Stimulated activated CD8-positive, alpha-beta memory T cell treated with anti-CD3 and anti-CD28 coated beads, Interleukin-7, amount 100 ng/mL, for 24 hours (primary cell): ENCODE results near the gene EEF1AKMT3.

Experiments
- DNase-seq: peaks from one replicate; pipeline ENCODE4 v3.0.0-alpha.2; 2020; ENCODE audit warnings: low read depth

The EEF1AKMT3 gene

DNA sequence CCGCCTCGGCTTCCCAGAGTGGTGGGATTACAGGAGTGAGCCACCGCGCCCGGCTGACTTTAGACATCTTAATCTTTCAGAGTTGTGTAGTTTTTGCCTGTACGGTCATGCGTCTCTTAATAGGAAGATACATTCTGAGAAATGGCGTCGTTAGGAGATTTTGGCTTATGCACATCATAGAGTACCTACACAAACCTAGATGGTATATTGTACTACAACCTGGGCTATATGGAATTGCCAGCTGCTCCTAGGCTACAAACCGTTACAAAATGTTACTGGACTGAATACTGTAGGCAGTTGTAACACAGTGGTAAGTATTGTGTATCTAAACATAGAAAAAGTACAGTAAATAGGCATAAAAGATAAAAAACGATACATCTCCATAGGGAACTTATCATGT lies 11.4 kb downstream of the EEF1AKMT3 start:
- no peak for DNase-seq

DNA sequence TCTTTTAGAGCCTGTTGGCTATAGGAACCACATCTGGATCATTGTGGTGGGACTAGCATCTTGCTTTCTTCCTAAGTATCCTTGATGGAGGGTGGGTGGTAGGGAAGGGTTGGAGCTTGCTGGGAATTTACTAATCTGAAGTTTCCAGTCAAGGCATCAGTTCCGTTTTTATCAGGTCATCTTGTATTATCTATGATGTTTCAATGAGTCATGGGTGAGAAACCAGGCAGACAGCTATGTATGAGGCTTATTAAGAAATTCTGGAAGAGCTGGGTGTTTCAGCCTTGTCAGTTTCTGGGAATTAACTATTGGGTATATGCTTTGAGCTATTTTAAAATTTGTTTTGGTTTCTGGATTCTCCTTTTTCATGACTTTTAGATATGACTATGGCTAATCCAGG lies 21.5 kb downstream of the EEF1AKMT3 start:
- DNase-seq, result no peak

DNA sequence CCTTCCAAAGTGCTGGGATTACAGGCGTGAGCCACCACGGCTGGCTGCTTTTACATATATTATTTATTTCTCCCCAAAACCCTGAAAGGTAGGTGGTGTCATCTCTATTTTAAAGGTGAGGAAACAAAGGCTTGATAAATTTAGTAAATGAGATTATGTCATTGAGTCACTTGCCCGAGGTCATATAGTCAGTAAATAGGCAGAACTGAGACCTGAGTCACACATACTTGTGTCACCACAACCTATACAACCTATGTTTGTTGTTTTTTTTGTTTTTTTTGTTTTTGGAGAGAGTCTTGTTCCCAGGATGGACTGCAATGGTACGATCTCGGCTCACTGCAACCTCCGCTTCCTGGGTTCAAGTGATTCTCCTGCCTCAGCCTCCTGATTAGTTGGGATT lies 22.9 kb downstream of the EEF1AKMT3 start:
- no peak for DNase-seq

DNA sequence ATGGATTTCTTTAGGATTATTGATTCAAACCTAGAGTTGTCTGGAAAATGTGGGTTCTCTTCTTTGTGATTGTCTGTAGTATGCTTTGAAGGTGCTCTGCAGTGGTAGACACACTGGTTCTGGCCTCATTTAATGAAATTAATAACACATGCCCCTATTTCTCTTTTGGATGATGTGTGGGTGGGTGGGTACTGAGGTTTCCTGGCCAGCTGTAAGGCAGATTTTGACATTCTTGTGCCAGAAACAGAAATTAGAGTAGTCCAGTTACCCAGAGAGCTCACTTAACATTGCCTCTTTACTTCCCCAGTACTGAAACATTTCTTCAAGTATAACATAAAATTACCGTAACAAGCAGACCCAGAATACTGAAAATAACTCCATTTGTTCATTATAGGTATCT lies 24.6 kb downstream of the EEF1AKMT3 start:
- DNase-seq, result no peak

DNA sequence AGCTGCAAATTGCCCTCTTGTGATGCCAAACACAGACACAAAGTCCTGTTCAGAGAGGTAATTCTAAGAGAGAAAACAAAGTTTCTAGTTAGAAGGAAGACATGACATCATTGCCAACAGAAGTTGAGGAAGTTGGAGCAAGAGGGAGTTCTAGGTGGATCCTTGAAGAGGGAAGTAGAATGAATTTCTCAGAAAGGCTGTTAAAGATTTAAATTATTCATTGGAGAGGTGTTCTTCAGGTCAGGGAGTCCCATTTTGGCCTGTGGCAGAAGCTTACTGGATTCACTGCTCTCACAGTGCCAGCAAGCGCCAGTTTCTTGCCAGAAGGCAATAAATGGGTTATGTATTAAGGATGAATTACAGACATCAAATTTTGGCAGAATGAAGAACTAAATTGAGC lies 25.5 kb downstream of the EEF1AKMT3 start:
- no peak for DNase-seq

DNA sequence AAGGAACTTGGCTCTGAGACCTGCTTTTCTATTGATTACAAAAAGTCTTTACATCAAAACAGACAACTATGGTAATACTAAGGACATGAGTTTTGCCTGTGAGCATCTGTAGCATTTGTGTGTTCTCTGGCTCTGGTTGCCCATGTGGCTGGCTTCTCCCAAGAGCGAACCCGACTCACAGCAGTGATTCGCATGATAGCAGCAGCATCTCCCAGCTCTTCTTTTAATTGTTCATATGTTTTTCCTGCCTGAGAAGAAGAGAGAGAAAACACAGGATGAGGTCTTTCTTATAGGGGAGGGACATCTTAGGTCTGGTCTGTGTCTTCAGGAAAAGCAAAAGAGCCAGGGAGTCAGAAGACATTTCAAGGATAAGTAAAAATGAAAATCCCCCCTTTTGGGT lies 28.6 kb downstream of the EEF1AKMT3 start:
- DNase-seq, result no peak

DNA sequence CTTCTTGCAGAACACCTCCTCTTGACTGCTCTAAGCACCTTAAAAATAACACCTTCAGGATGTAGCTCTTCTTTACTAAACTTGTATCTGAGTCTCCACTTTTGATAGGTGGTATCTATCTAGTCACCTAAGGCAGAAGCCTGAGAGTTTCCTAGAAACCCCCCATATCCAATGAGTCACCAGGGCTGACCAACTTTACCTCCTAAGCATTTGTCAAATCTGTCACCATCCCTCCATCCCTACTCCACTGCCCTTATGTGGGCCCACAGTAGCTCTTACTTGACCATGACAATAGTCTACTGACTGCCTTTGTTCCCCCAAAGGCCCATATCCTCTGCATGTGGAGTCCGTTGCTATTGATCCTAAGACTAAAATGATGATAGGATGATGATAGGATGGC lies 30.2 kb downstream of the EEF1AKMT3 start:
- no peak for DNase-seq

DNA sequence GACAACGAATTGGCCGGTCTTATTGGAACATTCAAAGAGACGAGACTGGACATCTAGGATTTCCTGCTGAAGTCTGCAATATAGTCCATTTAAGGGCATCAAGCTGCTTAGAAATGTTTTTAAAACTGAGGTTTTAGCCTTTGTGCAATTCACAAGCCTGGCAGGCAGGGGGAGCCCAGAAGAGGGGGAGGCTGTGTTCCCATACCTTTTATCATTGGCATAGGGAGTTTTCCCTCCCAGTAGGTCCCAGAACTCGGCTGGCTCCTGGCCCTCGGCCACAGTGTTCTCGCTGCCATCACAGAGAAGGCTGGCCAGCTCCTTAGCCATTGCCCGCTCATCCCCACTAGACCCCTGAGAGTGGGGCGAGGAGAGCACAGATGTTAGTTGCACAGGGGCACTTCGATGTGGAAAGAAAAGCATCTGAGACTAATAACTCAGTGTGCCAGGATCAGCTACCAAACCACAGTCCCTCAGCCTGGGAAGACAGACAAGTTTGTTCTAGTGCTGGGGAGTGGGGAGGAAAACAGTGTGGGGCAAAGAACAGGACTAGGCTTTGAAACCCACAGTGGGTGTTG lies 31.0 kb downstream of the EEF1AKMT3 start:
- DNase-seq, result no peak

DNA sequence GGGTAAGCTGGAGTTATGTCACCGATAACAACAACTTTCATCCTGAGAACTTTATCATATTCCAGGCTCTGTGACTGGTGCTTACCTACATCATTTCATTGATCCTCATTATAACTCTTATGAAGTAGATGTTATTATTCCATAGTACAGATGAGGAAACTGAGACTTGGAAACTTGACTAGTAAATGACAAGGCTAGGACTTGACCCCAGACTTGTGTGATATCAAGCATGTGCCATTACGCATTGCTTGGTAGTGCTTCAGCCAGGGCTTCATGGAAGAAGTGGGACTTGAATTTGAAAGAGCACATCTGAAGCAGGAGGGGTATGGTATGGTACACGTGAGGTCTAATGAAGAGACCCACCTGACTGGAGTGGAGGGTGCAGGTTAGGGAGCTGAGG lies 34.3 kb downstream of the EEF1AKMT3 start:
- DNase-seq, result no peak

DNA sequence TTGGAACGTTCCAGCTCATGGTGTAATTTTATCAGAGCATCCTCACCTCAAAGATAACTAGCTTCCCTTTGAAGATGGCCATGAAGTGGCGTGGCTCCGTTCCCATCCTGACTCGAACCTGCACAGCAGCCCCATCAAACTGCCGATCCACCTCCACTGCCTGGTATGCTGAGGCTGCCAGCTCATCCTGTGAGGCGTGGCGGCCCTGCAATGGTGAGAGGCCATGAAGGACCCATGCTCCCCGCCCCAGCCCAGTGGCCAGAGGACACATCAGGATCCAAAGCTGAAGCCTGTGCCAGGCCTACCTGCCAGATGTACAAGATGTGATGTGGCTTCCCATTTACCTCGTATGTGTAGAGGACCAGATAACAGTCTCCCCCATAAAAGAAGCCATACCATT lies 34.9 kb downstream of the EEF1AKMT3 start:
- no peak for DNase-seq

DNA sequence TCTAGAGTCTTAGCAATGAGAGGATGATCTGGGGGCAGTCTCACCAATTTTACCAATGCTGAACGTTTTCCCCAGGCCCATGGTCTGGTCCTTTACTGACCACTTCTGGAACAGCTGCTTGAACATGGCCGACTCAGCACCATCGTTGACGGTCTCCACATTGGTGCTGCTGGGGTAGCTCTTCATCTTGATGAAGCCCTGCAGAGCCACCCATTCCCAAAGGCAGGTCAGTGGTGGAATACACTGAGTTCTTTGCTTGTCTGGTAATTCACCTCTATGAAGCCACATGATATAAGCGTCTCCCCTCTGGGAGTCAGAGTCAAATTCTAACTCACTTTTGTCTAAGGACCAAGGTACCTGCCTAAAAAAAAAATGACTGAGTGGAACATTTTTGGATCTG lies 35.9 kb downstream of the EEF1AKMT3 start:
- no peak for DNase-seq

DNA sequence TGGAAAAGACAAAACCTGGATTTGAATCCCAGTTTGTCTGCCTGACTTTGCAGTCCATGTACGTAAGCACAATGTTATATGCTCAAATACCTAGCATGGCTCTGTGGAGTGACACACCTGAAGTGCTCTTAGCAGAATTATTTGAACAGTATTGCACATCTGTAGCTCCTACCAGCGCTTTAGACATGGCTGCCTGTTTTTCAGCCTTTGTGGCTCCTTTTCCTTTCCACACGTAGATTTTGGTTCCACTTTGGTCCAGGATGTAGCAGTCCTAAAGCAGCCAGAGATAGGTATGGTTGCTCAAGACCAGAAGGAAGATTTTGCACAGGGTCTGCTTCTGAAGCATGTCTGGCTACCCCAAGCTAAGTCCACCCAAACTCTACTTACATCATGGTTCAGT lies 37.0 kb downstream of the EEF1AKMT3 start:
- no peak for DNase-seq

DNA sequence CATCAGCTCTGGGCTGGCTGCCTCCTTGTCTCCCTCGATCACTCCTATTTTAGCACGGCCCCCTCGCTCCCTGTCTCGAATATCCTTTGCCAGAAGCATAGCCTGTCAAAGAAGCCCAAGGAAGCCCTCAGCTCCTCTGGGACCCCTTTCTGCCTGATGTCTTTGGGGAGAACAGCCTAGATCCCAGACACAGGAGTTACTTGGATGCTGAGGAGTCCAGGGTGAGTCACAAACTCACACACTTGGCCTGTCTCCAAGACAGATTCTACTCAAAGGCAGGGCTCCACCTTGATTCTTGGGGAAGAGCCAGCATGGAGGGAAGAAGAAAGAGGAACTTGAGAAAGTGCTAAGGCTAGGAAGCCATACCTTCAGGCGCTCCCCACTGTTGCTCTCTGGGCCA lies 38.0 kb downstream of the EEF1AKMT3 start:
- no peak for DNase-seq

DNA sequence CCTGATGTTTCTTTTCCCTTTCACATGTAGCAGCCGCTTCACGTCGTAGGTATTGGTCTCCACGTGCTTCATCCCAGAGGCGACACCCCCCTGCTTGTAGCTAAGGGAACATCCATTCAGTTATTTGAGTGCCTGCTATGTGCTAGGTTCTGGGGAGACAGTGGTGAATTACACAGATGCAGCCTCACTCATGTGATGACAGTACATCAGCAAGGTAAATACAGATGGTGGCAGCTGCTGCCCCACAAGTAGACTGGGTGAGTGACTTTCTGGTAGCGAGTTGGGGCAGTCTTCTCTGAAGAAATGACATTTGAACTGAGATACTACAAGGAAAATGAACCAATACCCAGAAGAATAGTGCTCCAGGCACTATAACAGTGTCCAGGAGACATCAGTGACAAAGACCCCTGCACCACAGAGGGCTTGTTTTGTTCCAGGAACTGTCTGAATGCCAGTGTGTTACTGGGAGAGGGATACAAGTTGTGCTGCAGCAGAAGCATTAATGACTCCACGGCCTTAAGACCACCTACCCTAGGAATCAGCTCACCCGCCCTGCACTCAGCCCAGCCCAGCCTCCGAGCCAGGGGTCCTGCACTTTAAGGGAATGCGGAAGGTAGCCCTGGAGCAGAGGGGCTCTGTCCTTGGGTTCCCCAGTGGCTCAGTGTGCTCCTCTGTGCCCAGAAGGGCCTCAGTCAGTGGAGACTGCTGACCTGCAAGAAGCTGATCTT lies 38.8 kb downstream of the EEF1AKMT3 start:
- DNase-seq, result no peak

DNA sequence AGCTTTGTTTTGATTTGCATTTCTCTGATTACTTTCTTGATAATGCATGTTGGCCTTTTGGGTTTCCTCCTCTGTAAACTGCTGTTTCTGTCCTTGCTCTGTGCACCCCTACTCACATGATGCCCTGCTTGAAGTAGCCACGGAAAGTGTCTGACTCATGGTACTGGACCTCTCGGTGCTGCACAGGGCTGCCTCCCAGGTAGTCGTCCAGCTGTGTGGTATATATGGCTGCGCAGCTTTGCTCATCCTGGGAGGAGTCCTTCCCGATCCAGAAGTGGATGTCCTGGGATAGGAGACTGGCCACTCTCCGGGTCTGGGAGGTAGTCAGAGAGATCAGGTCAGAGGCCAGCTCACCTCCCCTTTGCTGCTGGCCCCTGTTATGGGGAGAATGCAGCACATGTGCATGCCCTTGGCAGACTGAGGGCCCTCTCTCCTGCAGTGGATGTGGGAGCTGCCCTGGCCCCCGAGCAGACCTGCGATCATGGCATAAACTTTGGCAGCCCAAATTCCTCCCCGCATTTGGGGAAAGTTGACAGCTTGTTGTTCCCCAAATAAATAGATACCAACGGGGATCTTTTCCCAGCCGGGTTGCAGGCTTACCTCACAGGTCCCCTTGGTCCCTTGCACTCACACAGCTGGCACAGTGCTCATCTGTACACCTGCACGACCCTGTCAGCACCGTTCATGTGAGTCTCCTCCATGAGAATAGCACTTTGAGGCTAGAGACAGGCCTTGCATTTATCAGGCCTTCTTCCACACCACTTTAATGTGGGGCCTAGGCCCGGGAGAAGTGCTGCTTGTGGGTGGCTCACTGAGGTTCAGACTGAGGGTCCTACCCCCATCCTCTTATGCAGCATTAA lies 40.9 kb downstream of the EEF1AKMT3 start:
- no peak for DNase-seq

DNA sequence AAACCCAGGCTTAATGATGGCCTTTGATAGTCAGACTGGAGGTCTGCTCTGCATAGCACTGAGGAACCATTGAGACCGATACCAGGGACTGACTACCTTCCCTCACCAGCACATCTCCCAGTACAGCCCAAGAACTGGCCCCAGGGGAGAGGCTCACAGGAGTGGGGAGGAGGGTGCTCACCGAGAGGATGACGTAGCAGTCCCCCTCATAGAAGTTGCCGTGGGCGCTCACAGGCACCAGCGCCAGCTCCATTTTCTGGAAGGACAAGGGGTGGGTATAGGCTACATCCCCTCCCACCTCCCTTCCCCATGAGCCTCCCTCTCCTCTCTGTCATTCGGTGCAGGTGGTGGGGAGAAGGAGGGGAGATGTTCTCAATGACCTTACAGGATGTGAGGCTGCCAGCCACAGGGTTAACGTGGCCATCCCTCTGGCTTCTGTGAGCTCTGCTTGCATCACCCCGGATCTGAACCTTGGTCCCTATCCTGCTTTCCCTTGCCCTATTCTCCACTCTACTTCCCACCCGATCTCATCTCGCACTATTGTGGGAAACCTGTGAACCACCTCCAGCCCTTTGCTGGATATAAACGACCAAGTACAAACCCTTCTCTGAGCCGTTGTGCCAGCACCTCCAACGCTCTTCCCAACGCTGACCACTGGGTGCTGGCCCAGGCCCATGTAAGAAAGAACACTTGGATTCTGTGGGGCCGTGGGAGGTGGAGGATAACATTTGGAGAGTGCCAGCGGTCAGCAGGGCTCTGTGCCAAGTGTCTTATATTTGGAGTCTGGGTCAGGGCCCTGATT lies 41.8 kb downstream of the EEF1AKMT3 start:
- DNase-seq, result no peak

DNA sequence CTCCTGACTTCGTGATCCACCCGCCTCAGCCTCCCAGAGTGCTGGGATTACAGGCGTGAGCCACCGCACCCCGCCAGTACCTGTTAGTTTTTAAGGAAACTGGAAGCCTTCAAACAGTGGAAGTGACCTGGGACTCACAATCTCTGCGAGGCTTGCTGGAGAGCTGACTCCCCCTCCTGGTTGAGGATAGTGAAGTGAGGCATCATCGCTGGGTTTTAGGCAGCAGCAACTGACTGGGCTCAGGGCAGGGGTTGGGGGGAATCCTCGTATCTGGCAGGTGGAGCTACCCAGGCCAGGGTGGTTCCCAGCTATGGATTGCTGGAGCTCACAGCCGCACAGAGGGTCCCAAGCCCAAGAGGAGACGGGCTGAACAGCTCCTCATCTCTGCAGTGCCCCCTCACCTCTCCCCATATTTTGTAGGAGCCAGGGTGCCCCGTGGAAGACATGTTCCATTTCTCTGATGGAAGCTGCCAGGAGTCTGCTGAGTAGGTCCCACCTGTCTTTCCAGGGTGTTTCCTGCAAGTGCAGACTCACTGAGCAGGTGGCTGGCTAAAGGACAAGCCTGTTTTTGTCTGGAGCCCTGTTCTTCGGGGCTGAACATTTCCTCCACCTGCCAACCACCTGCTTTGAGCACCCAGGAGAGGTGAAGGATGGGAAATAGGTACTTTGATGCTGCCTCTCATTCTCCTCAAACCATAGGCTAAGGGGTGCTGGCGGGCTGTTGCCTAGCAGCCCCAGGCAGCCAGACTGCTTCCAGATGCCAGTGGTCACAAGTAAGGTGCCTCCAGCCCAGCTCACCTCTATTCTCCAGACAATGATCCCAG lies 43.0 kb downstream of the EEF1AKMT3 start:
- no peak for DNase-seq

DNA sequence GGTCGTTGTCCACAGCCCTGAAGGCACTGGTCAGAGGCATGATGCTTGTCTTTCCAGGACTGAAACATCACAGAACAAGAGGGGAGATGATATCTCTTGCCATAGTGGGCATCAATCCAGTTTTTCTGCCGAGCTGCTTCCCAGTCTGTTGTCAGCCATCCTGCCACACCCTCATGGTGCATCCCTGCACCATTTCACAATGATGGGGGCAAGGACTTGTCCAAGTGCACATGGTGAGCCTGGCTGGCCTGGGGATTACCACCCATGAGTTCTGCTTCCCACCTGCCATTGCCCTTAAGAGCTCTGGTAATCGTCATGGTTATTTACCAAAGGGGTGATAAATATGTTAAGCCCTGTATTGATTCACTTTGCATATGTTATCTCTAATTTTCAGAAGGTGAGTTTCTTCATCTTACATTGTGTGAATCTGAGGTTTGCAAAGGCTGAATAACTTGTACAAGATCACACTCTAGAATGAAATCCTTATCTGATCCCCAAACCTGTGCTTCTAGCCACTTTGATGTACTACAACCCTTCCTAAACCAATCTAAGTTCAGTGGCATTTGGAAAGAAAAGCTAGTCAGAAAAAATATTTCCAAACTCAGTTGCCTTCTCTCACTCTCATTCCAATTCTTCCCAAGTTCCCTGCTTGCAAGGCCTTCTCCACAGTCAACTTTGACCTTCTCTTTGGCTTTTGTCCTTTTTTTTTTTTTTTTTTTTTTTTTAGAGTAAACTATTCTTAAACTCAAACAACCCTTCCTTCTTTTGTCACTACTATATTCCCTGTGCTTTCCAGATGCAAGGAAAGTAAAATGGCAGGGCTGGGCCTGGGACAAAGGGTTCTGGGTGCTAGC lies 43.8 kb downstream of the EEF1AKMT3 start:
- no peak for DNase-seq

DNA sequence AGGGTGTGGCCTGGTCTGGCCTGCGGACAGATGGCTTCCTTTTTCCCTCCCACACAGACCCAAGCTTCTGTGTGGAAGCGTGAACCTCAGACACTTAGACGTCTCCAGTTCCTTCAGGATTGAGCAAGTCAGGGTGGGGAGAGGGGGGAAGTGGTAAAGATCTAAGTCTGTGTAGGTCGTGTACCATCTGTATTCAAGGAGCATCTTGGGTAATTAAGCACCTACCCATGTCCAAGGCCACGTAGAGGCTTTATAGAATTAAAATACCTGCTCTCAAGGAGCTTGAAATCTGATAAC lies 44.4 kb downstream of the EEF1AKMT3 start:
- no peak for DNase-seq

DNA sequence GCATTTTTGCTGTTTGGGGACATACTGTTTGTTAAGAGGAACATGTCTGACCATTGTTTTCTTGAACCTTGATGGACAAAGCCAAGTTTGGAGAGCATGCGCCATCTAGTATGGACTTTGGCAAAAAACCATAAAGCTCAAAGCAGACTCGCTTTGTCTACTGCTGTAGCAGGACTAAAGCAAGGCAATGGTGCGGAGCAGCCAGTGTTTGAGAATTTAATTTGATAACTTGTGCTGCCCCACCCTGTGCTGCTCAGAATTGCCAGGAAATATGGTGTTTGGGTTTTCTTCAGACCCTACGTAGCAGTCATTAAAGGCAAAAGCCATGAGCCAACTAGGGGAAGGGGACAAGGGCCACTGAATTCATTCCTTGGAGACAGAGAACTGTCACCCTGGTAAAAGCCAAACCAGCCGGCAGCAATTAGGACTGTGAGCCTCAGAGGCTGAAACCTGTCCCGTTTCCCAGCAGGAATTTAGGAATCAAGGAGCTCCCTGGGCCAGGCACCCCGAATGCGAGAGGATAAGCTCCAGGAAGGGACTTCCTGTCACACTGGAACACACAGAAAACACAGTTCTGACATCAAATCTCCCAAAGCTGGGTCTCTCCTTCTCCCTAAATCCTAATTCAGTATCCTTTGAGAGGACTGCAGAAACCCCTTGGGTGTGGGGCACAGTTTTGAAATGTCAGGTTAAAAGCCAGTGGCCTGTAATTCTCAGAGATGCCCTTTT lies 45.0 kb downstream of the EEF1AKMT3 start:
- no peak for DNase-seq
